NCI-H1417 (cell line): ENCODE results near the gene NAA40.

Experiments
- DNase-seq, 3 experiments: peaks; one replicate each; lab custom pipeline; 2025; lab: John Stamatoyannopoulos, UW

The NAA40 gene

DNA sequence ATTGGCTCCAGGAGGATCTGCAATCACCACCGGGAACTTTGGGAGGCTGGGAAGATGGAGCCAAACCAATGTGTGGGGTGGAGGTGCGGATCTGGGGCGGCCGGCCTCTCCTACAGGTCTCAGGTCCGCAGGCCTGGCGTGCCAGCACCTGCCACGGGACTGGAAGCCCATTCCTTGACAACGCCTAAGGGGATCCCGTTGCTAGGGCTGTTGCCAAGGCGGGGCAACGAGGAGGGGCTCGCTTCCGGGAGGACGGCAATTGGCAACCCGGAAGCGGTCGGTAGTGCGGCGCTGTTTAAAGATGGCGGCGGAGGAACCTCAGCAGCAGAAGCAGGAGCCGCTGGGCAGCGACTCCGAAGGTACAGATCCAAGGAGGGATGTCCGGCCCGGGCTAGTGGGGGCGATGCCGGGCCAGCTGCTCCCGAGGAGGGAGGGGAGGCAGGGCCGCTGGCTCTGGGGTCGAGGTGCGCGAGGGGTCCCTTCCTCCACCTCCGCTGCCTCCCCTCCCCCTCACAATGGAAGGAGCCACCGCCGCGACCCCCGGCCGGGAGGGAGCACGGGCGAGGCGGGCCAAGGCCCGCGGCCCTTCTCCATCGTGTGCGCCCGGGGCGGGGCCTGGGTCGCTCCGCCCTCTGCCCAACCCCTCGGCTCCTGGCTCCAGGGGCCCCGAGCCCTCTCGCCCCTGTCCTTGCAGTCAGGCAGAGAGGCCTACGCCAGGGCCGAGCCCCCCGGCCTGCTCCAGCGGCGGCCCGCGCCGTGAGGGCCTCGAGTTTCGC is 47.5 kb downstream of the NAA40 start, which contains the start of gene OTUB1:
Gene OTUB1, plus strand, starts transcription at position 283 of the 776 bp plus-strand sequence. Its CDS starts 19 bp downstream, at position 302.
- peak; percentile 95 to 98 (median 96) for DNase-seq

DNA sequence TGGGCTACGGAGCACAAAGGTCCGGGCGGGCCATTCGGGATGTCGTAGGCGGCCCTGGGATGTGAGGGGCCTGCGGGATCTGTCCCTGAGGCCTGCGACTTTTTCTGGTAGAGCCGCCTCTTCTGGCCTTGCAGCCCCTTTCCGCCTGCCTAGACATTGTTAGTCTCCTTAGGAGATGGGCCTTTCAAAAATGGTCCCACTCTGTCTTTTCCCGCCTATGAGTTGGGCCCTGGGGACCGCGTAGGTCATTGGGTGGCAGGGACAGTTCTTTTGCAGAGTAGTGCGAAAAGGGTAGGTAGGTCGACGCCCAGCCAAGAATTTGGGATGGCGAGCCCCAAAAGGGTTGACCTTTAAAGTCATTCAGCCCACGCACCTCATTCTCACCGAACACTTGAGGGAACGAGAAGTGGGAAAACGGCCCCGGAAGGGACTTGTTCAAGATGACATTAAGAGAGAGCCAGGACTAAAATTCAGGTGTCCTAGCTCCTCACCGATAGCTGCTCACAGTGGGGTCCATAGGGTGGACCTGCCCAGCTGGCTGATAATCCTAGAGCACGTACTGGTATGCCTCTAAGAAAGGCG is 48.2 kb downstream of the NAA40 start:
- DNase-seq, result no peak

DNA sequence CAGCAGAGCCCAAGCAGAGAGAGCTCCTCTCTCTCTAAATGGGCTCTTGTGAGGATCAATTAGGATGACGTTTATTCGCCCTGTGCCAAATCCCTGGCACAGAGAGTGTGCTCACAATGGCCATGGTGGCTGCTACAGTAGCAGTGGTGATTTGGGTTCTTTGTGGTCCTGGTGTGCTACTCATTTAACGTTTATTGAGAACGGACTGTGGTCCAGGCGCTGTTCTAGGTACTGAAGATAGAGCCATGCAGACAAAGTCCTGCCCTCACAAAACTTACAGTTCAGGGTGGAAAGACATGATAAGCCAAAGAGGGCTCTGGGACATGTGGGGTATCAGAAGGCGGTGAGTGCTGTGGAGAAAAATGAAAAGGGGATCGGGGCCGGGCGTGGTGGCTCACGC is 52.8 kb downstream of the NAA40 start:
- DNase-seq, result no peak

GRCh38 chr11:63993100-63993499 is 54.3 kb downstream of the NAA40 start:
- no peak for DNase-seq

DNA sequence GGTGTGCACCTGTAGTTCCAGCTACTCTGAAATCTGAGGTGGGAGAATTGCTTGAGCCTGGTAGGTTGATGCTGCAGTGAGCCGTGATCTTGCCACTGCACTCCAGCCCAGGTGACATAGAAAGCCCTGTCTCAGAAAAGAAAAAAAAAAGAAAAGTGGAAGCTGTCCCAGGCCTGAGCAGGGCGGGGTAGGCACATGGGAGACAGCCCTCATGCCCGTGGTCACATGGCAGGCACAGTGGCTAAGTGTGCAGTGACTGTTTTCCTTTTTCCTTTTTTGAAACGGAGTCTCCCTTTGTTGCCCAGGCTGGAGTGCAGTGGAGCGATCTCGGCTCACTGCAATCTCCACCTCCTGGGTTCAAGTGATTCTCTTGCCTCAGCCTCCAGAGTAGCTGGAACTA is 55.2 kb downstream of the NAA40 start:
- DNase-seq, result no peak

- DNase-seq, result no peak
Observed at GRCh38 chr11:63996512-63996911, 57.7 kb downstream of the NAA40 start.

GRCh38 chr11:63997104-63997700 is 58.4 kb downstream of the NAA40 start:
- DNase-seq, result no peak

DNA sequence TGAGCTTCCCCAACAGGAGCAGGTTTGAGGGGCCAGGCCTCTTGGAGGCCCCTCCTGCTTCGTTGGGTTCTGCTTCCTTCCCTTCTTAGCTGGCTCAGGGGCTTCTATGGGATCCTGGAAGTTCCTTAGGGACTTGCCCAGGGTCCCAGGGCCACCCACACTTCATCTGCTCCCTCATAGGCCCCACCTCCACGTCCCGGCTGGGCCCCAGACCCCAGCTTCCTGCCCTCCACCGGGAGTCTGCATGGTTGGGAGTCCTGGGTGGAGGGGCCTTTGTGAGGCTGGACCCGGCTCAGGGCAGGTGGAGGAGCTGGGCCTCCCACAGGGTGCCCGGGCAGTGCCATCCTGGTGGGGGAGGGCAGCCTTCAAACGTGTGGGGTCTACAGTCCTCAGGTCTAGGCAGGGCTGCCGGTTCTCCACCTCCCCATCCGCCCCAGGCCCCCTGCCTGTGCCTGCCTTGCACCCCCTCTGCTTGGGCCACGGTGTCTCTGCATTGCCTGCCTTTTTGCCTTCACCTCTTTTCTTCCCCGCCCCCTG is 59.1 kb downstream of the NAA40 start:
- DNase-seq, result no peak

DNA sequence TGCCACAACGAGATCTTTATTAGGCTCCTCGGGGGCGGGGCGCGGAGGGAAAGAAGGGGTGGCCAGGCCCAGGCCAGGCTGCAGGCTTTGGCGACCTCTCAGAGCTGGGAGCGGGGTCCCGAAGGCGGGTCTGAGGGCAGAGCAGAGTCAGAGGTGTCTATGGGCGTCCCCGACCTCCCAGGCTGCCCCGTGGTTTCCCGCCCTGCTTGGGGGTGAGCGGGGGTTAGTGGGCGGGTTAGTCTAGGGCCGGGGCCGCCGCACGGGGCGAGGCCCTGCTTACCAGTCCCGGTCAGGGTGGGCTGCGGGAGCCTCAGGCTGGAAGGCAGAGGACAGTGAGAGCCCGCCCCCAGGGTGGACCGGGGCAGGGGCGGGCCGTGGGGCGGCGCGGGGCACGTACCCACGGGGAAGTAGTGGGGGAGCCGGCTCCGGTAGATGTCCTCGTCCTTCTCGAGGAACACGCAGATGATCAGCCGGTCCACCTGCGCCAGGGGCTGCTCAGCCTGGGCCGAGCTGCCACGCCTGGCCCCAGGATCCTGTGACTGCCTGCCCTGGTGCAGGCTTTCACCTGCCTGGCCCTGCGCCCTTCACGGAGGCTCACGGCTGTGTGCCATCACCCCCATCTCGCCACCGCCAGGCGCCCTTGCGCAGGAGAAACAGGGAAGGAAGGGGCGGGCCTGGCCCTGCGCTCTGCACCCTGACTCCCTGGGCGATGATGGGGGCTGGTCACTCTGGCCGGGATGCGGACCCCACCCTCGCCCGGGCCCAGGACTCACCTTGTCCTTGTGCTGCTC is 60.0 kb downstream of the NAA40 start:
- no peak for DNase-seq

DNA sequence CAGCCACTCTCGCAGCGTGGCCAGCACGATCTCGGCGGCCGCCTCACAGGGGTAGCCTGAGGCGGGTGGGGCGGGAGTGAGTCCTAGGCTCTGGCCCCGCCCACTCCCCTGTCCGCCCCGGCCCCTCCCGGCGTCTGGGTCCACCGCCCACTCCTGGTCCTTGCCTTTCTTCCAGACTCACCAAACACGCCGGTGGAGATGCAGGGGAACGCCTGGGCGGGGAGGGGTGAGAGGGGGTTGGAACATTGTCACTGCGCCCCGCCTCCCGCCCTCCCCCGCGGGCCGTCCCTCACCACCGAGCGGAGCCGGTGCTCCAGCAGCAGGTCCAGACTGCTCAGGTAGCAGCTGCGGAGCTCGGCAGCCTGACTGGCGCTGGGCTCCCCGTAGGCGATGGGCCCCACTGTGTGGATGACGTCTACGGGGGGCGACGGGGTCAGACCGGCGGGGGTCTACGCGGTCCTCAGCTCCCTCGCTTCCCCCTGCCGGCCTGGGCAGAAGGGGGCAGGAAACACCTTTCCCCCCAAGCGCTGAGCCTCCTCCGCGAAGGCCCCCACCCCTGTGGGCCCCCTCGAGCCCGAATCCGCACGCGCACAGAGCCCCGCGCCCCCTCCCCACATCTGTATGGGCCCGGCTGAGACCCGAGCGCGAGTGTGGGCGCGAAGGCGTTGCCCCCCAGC is 60.7 kb downstream of the NAA40 start:
- DNase-seq, result peak in 1 of 3 experiments; percentile 90

DNA sequence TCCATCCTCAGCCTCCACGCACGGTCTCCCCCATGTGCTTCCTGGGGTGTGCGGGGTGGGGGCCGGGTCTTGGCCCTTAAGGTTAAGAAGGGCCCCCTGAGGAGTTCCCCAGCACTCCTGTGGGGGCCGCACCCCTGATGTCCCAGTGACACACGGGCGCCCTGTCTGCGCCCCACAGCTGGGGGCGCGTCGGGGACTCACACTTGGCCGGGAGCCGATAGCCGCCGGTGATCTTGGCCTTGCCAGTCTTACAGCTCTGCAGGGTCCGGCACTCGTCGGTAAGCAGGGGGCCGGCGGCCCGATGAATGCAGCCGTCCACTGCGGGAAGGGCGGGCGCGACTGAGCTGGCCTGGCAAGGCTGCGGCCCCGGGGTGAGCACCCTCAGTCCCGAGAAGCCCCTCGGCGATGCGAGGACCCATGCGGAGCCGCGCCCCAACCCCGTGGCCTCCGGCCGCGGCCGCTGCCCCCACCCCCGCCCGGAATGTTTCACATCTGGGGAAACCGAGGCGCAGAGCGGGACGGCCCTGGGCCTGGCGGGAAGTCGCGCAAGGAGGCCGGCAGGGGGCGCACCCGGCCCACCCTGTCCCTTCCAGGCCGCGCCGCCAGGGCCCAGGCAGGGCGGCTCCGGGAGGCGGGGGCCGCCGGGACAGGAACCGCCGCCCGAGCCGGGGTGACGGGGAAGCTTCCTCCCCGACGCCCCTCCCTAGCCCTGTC is 61.4 kb downstream of the NAA40 start:
- peak in 1 of 3 experiments; percentile 61 for DNase-seq

DNA sequence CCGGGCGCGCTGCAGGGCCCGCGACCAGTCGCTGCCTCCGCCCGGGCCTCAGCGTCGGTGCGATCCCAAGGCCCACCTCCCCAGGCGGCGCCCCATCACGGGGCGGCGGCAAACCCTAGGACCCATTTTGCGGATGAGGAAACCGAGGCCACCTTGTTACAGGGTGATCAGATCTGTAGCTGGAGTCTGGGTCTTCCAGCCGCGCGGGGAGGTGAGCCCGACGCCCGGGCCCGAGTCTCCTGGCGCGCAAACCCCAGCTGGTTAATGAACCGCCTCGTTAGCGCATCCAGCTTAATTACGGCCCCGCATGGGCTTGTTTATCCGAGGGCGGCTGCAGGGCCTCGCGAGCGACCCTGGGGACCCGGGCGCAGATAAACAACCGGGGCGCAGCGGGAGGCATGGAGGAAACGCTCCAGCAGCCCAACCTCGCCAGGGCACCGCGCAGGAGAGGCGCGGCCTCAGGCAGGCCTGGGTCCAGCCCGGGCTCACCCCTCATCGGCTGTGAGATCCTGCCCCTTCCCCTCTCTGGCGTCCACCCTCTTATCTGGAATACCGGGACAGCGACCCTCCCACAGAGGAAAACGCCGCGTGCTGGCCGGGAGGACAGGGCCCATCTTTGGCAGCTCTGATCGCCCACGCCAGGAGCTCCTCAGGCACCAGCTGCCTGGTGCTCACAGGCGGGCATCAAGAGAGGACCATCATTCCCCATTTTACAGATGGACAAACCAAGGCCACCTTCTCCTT is 62.1 kb downstream of the NAA40 start:
- no peak for DNase-seq

GRCh38 chr11:64001484-64002420 is 63.0 kb downstream of the NAA40 start:
- peak in 1 of 3 experiments; percentile 16 for DNase-seq

DNA sequence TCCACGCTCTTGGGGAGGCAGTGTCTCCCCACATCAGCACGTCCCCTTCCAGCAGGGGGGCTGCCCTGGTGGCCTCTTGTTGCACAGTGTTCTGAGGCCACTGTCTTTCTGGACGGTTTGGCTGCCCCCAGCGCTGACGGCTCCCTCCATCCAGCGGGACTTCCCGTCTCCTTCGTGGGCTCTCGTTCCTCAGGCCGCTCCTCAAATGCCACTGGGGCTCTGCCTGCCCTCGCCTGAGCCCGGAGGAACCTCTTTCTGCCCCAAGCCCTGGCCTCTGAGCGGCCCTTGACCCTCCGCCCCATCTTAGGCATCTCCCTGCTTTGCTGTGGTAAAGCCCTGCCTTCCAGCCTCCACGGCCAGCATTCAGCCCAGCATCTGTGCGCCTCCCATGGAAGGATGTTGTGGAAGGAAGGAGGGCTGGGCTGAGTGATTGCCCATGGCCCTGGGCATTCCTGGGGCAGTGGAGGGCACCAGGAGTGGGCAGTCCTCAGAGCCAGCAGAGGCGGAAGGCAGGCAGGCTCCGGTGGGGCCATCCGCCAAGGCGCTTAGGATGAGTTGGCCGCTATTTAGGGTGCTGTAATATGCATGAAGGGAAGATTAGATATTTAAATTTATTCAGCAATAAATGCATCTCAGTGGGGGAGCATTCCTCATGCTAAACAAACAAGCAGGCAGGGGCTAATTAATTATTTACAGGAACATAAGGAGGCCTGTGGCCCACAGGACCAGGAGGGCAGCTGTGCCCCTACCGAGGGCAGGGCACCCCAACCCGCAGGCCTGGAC is 65.2 kb downstream of the NAA40 start:
- no peak for DNase-seq

DNA sequence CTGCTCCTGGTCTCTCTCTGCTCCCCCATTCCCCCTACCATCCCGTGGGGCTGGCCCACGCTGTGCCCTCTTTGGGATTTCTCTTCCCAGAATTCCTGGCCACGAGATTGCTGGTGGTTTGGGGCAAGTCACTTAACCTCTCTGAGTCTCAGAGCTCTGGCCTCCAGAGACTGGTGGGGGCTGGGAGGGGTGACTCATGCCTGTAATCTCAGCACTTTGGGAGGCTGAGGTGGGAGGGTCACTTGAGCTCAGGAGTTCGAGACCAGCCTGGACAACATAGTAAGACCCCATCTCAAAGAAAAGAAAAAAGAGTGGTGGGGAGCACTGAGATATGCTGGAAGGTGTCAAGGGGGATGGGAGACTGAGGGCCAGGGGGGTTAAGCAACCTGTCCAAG is 65.8 kb downstream of the NAA40 start:
- DNase-seq, result no peak

GRCh38 chr11:64005691-64006090 is 66.9 kb downstream of the NAA40 start:
- DNase-seq, result no peak

DNA sequence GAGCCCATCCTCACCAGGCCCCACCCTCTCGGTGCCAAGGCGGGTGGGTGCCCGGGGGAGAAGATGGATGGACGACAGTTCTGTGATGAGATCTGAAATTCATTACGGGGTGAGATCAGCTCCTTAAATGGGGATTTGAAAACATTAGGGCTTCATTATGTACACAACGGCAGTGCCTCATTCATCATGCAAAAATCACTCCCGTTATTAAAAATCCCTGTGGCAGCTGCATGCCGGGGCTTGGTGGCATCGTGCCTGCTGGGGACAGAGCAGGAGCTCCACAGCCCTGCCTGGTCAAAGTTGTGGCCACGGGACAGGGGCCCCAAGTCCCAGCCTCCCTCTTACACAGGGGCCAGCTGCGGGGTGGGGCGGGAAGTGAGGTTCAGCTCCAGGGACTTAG is 67.6 kb downstream of the NAA40 start:
- DNase-seq, result no peak
